Prostate gland (tissue), 2 donors: ENCODE data around the gene FAM124B. TPM values are rescaled to one million over a fixed set of nuclear protein-coding genes. Genes with fewer than 3 reads are reported as not detected.

Experiments
- DNase-seq: peaks from one replicate; pipeline ENCODE4 v3.0.0-alpha.2; 2019; ENCODE audit warnings: low spot score
- H3K27ac ChIP-seq, 2 donors: fragments of 200-600 bp; sonication (generic); 2 replicates each; pipeline ENCODE4 v1.5.1; 2017 to 2019
- H3K27me3 ChIP-seq: fragments of 200-600 bp; sonication (generic); replicated peaks from 2 replicates; pipeline ENCODE4 v1.5.1; 2019; ENCODE audit not compliant: insufficient read depth
- H3K36me3 ChIP-seq, 2 donors: fragments of 200-600 bp; sonication (generic); 1 replicate in 1 of 2; 2 replicates in 1 of 2; pipeline versions ENCODE4 v1.5.1 to v1.8.1; 2017 to 2019
- H3K4me1 ChIP-seq: fragments of 200-600 bp; sonication (generic); replicated peaks from 2 replicates; pipeline ENCODE4 v1.5.1; 2019
- H3K4me3 ChIP-seq, 2 donors: fragments of 200-600 bp; sonication (generic); 2 replicates each; pipeline ENCODE4 v1.5.1; 2017 to 2019
- H3K9me3 ChIP-seq: fragments of 200-600 bp; sonication (generic); 2 replicates; pipeline ENCODE4 v1.5.1; 2017
- CTCF ChIP-seq, 4 experiments: fragments of 200-600 bp in 2 of 4; fragments of 450-650 bp in 2 of 4; sonication (generic) in 2 of 4; IDR thresholded peaks; 1 replicate in 3 of 4; 2 replicates in 1 of 4; pipeline ENCODE4 v1.5.1; 2016 to 2019; ENCODE audit warnings: antibody characterized with exemption in 4 of 4, mild to moderate bottlenecking in 2 of 4, moderate library complexity in 2 of 4
- POLR2A ChIP-seq: fragments of 450-650 bp; IDR thresholded peaks from one replicate; pipeline ENCODE4 v1.6.1; 2016; ENCODE audit warnings: antibody characterized with exemption, mild to moderate bottlenecking
- POLR2AphosphoS5 ChIP-seq: sonication (generic); formaldehyde crosslinking; IDR thresholded peaks from one replicate; pipeline ENCODE4 v1.6.1; 2017; ENCODE audit warnings: antibody characterized with exemption
- WGBS: methylation state at CpG from one replicate; pipeline ENCODE4 v1.1.5; 2018; 5-methylcytosine and 5-hydroxymethylcytosine counted together
- intact Hi-C: fragments of 100-400 bp; cut with DNase I; formaldehyde crosslinking; loops from one replicate; pipeline ENCODE4 v1.14.2; 2022
- total RNA-seq, 2 donors: library from RNA; depleted of rRNA; stranded (reverse); fragments of >200 nt; gene quantifications; one replicate each; pipeline ENCODE4 v1.1.0, GENCODE V29; 2016

Gene FAM124B
- total RNA-seq, 2 donors from 2014 or later = 0.18 to 0.91 TPM

- intact Hi-C loops = no loop called here
- H3K9me3 ChIP-seq = no peaks in the 10 kb centered on the region
- 56% methylated on average over 6 of the region's 6 CpGs for WGBS
- no peak for DNase-seq
- H3K36me3 ChIP-seq = no peaks in the 10 kb centered on the region
- no peaks in the 10 kb centered on the region for H3K27me3 ChIP-seq
- no peak overlapping the region for H3K27ac ChIP-seq
- no peaks in the 10 kb centered on the region for H3K4me1 ChIP-seq
- TF ChIP-seq POLR2A (no peak), POLR2AphosphoS5 (no peak), CTCF (IDR thresholded peaks at IDR 0.05) (no peak)
- no peak overlapping the region for H3K4me3 ChIP-seq
Observed at GRCh38 chr2:224381521-224382279, 20.2 kb downstream of the FAM124B start.

- no peaks in the 10 kb centered on the region for H3K36me3 ChIP-seq
- DNase-seq = no peak
- WGBS = 92% methylated on average over 1 of the region's 1 CpG
- no peaks in the 10 kb centered on the region for H3K27me3 ChIP-seq
- no peaks in the 10 kb centered on the region for H3K4me1 ChIP-seq
- no peaks in the 10 kb centered on the region for H3K9me3 ChIP-seq
- H3K4me3 ChIP-seq = no peak overlapping the region
- intact Hi-C loops = no loop called here
- TF ChIP-seq CTCF (IDR thresholded peaks at IDR 0.05) (no peak), POLR2AphosphoS5 (no peak), POLR2A (no peak)
- no peak overlapping the region for H3K27ac ChIP-seq
Observed at GRCh38 chr2:224379986-224380385, 21.9 kb downstream of the FAM124B start.

GRCh38 chr2:224379172-224379571 is 22.7 kb downstream of the FAM124B start:
- DNase-seq = no peak
- Histone ChIP-seq H3K36me3 (no peaks in the 10 kb centered on the region), H3K4me3 (no peak overlapping the region), H3K4me1 (no peaks in the 10 kb centered on the region), H3K9me3 (no peaks in the 10 kb centered on the region), H3K27me3 (no peaks in the 10 kb centered on the region), H3K27ac (no peak overlapping the region)
- 82% methylated on average over 4 of the region's 4 CpGs for WGBS
- TF ChIP-seq CTCF (IDR thresholded peaks at IDR 0.05) (no peak), POLR2AphosphoS5 (no peak), POLR2A (no peak)
- intact Hi-C loops = no loop called here

- H3K27ac ChIP-seq = no peak overlapping the region
- H3K27me3 ChIP-seq = no peaks in the 10 kb centered on the region
- no peaks in the 10 kb centered on the region for H3K9me3 ChIP-seq
- WGBS = 90% methylated on average over 1 of the region's 1 CpG
- no peak for TF ChIP-seq POLR2A
- TF ChIP-seq POLR2AphosphoS5 = no peak
- TF ChIP-seq CTCF (IDR thresholded peaks at IDR 0.05) = no peak
- no peak for DNase-seq
- H3K4me1 ChIP-seq = no peaks in the 10 kb centered on the region
- no peak overlapping the region for H3K4me3 ChIP-seq
- intact Hi-C loops = no loop called here
- no peaks in the 10 kb centered on the region for H3K36me3 ChIP-seq
Observed at GRCh38 chr2:224378701-224379097, 23.2 kb downstream of the FAM124B start.
